OCI-LY1 (cell line): ENCODE data around the gene PLXNA1.

Source experiments
- CTCF ChIP-seq: fragments of 200-600 bp; sonication (generic), shearing (Covaris generic); IDR thresholded peaks from 2 replicates; pipeline ENCODE4 v1.5.1; 2017; ENCODE audit warnings: mild to moderate bottlenecking, antibody characterized with exemption, low read length, moderate library complexity, mixed read lengths
- EZH2 ChIP-seq: fragments of 200-600 bp; sonication (generic), shearing (Covaris generic); IDR thresholded peaks from 2 replicates; pipeline ENCODE4 v1.8.0; 2017; ENCODE audit warnings: borderline replicate concordance, mixed run types, mild to moderate bottlenecking, antibody characterized with exemption, low read length, moderate library complexity, mixed read lengths

- TF ChIP-seq CTCF (no peak), EZH2 (no peak)
Measured at GRCh38 chr3:126987129-126987528, 4.2 kb downstream of the PLXNA1 start.
